Omental fat pad (tissue), 4 donors: Measurements from ENCODE around the gene GNG13. TPM values are rescaled to one million over a fixed set of nuclear protein-coding genes. Genes with fewer than 3 reads are reported as not detected.

Experiments used
- ATAC-seq: fragments of 150-250 bp; one replicate; pipeline ENCODE4 v1.9.1; 2016; ENCODE audit warnings: mild to moderate bottlenecking, moderate library complexity; ENCODE audit not compliant: low FRiP score
- DNase-seq: peaks from one replicate; pipeline ENCODE4 v3.0.0-alpha.2; 2019; ENCODE audit warnings: low spot score
- CTCF ChIP-seq, 3 donors: fragments of 450-650 bp; IDR thresholded peaks; one replicate each; pipeline ENCODE4 v1.5.1; 2016 to 2017; ENCODE audit warnings: antibody characterized with exemption in 3 of 3, mild to moderate bottlenecking in 3 of 3, moderate library complexity in 2 of 3
- small RNA-seq: library from RNA; depleted of rRNA; stranded (forward); fragments of <200 nt; gene quantifications from one replicate; pipeline ENCODE3, GENCODE V24; 2016
- total RNA-seq, 4 donors: library from RNA; depleted of rRNA; stranded (reverse); fragments of >200 nt; gene quantifications; one replicate each; pipeline ENCODE4 v1.1.0, GENCODE V29; 2016

Gene GNG13
- total RNA-seq, 4 donors from 2014 or later, result not detected

- DNase-seq, result no peak
- ATAC-seq, result no peak
- TF ChIP-seq CTCF (IDR thresholded peaks at IDR 0.05), result no peak
Measured at GRCh38 chr16:751152-752006, 49.2 kb downstream of the GNG13 start.

- TF ChIP-seq CTCF (IDR thresholded peaks at IDR 0.05), result no peak
- no peak for DNase-seq
- no peak for ATAC-seq
Measured at GRCh38 chr16:750485-750884, 50.0 kb downstream of the GNG13 start.

GRCh38 chr16:749010-749409 is 51.5 kb downstream of the GNG13 start:
- peak; percentile 50 for ATAC-seq

More at GRCh38 chr16:749010-749409, 51.5 kb downstream of the GNG13 start:
- TF ChIP-seq CTCF (IDR thresholded peaks at IDR 0.05), result no peak
- no peak for DNase-seq

Small RNA genes within 50 kb of the gene (small RNA-seq; reads per million reads assigned to genes)
- not detected for gene MIR662

Other genes with a start within 250 kb of the GNG13 start
- gene PRR35, start 240.3 kb downstream of the GNG13 start, total RNA-seq, result under 1 TPM in 1 of 4 donors, not detected in 3; 0.19 TPM
- gene NHLRC4, start 233.7 kb downstream of the GNG13 start, total RNA-seq, result 1 to 10 TPM in 3 of 4 donors, under 1 TPM in 1; 0.24 to 5.5 (median 1.2) TPM
- gene PIGQ, start 230.8 kb downstream of the GNG13 start, total RNA-seq, result 10 to 100 TPM; 22.0 to 25.1 (median 23.8) TPM
- gene RAB40C, start 210.7 kb downstream of the GNG13 start, total RNA-seq, result 10 to 100 TPM; 11.6 to 20.6 (median 14.8) TPM
- under 1 TPM in 3 of 4 donors, not detected in 1; 0.19 to 0.63 (median 0.25) TPM for gene WFIKKN1, start 169.7 kb downstream of the GNG13 start, total RNA-seq
- 100 to 1,000 TPM in 3 of 4 donors, 10 to 100 TPM in 1; 75.7 to 155 (median 111) TPM for gene METTL26, start 164.4 kb downstream of the GNG13 start, total RNA-seq
- gene MCRIP2, start 158.9 kb downstream of the GNG13 start, total RNA-seq, result 10 to 100 TPM; 33.3 to 54.7 (median 41.3) TPM
- 10 to 100 TPM in 3 of 4 donors, 1 to 10 TPM in 1; 7.0 to 25.1 (median 21.2) TPM for gene WDR90, start 151.4 kb downstream of the GNG13 start, total RNA-seq
- 10 to 100 TPM; 38.8 to 86.9 (median 61.5) TPM for gene RHOT2, start 132.6 kb downstream of the GNG13 start, total RNA-seq
- 1 to 10 TPM in 1 of 4 donors, under 1 TPM in 2, not detected in 1; 0.44 to 1.0 (median 0.96) TPM for gene RHBDL1, start 125.1 kb downstream of the GNG13 start, total RNA-seq
- 100 to 1,000 TPM; 119 to 161 (median 128) TPM for gene STUB1, start 120.3 kb downstream of the GNG13 start, total RNA-seq
- gene JMJD8, start 116.4 kb downstream of the GNG13 start, total RNA-seq, result 10 to 100 TPM; 65.8 to 79.6 (median 71.8) TPM
- gene WDR24, start 110.3 kb downstream of the GNG13 start, total RNA-seq, result 1 to 10 TPM; 6.7 to 8.7 (median 6.9) TPM
- gene FBXL16, start 94.9 kb downstream of the GNG13 start, total RNA-seq, result under 1 TPM in 3 of 4 donors, not detected in 1; 0.48 to 0.75 (median 0.56) TPM
- 10 to 100 TPM; 13.6 to 31.2 (median 20.5) TPM for gene METRN, start 85.6 kb downstream of the GNG13 start, total RNA-seq
- gene ANTKMT, start 79.6 kb downstream of the GNG13 start, total RNA-seq, result 10 to 100 TPM; 21.9 to 45.4 (median 36.2) TPM
- gene CCDC78, start 74.3 kb downstream of the GNG13 start, total RNA-seq, result 1 to 10 TPM in 2 of 4 donors, under 1 TPM in 2; 0.72 to 2.4 (median 1.5) TPM
- 1 to 10 TPM in 3 of 4 donors, under 1 TPM in 1; 0.79 to 7.3 (median 4.6) TPM for gene HAGHL, start 73.6 kb downstream of the GNG13 start, total RNA-seq
- 10 to 100 TPM; 17.6 to 26.8 (median 22.1) TPM for gene CIAO3, start 59.7 kb downstream of the GNG13 start, total RNA-seq
- gene MSLN, start 40.0 kb downstream of the GNG13 start, total RNA-seq, result 100 to 1,000 TPM in 2 of 4 donors, 10 to 100 TPM in 1, 1 to 10 TPM in 1; 1.1 to 355 (median 129) TPM
- 10 to 100 TPM in 3 of 4 donors, 1 to 10 TPM in 1; 9.6 to 20.9 (median 13.7) TPM for gene RPUSD1, start 12.4 kb downstream of the GNG13 start, total RNA-seq
- 10 to 100 TPM in 1 of 4 donors, 1 to 10 TPM in 3; 2.8 to 10.7 (median 4.6) TPM for gene CHTF18, start 12.1 kb downstream of the GNG13 start, total RNA-seq
- gene LMF1, start 170.2 kb upstream of the GNG13 start, total RNA-seq, result 10 to 100 TPM; 14.9 to 33.7 (median 27.1) TPM
- gene SOX8, start 181.0 kb upstream of the GNG13 start, total RNA-seq, result 1 to 10 TPM in 3 of 4 donors, under 1 TPM in 1; 0.19 to 2.9 (median 1.2) TPM